ENCODE data around the gene SPIN2B. TPM values are rescaled to one million over a fixed set of nuclear protein-coding genes. Genes with fewer than 3 reads are reported as not detected.

Gene SPIN2B
- total and polyA plus RNA-seq, 9 of the 15 experiments (the other 6 are each of a cell fraction or from before 2014, with no cell fraction given) = 6.2 to 23.7 (median 15.2) TPM

GRCh38 chrX:57134702-57135101, 13.4 kb upstream of the SPIN2B start:
- no peaks in the 10 kb centered on the region for H3K27me3 ChIP-seq (ENCODE audit: control insufficient read depth in 2 of 2, insufficient read depth in 2 of 2, low read length in 2 of 2)
- H3K79me2 ChIP-seq (ENCODE audit: control insufficient read depth, insufficient read depth, low read length) = no peaks in the 10 kb centered on the region
- H3K9me1 ChIP-seq (ENCODE audit: control insufficient read depth, insufficient read depth, low read length) = no peaks in the 10 kb centered on the region
- no peaks in the 10 kb centered on the region for H3K9me3 ChIP-seq (replicated peaks; ENCODE audit: control insufficient read depth, insufficient read depth, low read depth, low read length)
- H3K4me1 ChIP-seq (replicated peaks in 1 of 2; ENCODE audit: control insufficient read depth in 2 of 2, insufficient read depth in 2 of 2, low read length in 2 of 2) = peaks cover 3 to 6% of the 10 kb centered on the region in 2 experiments; a peak in 4 of 5 replicates
- ATAC-seq (no peak), FAIRE-seq (no peak), DNase-seq (ENCODE audit: extremely low read depth in 1 of 4, low spot score in 3 of 4) (no peak)
- CTCF ChIA-PET (ENCODE audit: low intra/inter-chr PET ratio) = no interaction called here
- no peak overlapping the region for H3K4me3 ChIP-seq
- TF ChIP-seq ZNF512 (tag; IDR thresholded peaks at IDR 0.05) (no peak), NBN (IDR thresholded peaks at IDR 0.05; ENCODE audit: low read depth) (no peak), MAFF (IDR thresholded peaks at IDR 0.05; ENCODE audit: low read length) (no peak), HDAC3 (IDR thresholded peaks at IDR 0.05; ENCODE audit: borderline replicate concordance, partially characterized antibody) (no peak), HMBOX1 (IDR thresholded peaks at IDR 0.05) (no peak), PTBP1 (IDR thresholded peaks at IDR 0.05; ENCODE audit: low read depth, low read length) (no peak), VEZF1 (CRISPR knock-in tag; IDR thresholded peaks at IDR 0.05) (no peak), ZBTB5 (IDR thresholded peaks at IDR 0.05) (no peak)
- no peak overlapping the region for H3K9ac ChIP-seq (ENCODE audit: insufficient read depth in 1 of 2, low read depth in 2 of 2, low read length in 2 of 2)
- no TSS peak for BruUV-seq (replicated peaks)
- in situ Hi-C loops (cut with MboI) (no loop called here), intact Hi-C loops (cut with micrococcal nuclease) (no loop called here)
- no peaks in the 10 kb centered on the region for H4K20me1 ChIP-seq (replicated peaks; ENCODE audit: control insufficient read depth, insufficient read depth, low read length)
- WGBS (ENCODE audit: insufficient coverage, low coverage, missing lambda C conversion rate) = 41% methylated on average over 3 of the region's 3 CpGs
- no peak overlapping the region for H3K4me2 ChIP-seq (ENCODE audit: insufficient read depth, low read length)
- no peak overlapping the region for H3K27ac ChIP-seq (ENCODE audit: extremely low read depth, low read depth, low read length)
- no peak overlapping the region for H2AFZ ChIP-seq (ENCODE audit: low read depth, low read length)
- POLR2A ChIA-PET = no interaction called here
- no peaks in the 10 kb centered on the region for H3K36me3 ChIP-seq (ENCODE audit: control insufficient read depth, insufficient read depth, low read length)

Data from K562 (cell line).